Measurements from ENCODE around the gene GGA3.
A peak's percentile ranks its signal among the peaks of the same experiment; 100 is the strongest.

GGA3 gene

GRCh38 chr17:75261336-75262111 is at the start of gene GGA3, which contains the start of gene MRPS7:
TSS of gene GGA3 (minus strand) at chr17:75261606. CDS start at chr17:75261587, 19 bp downstream.
TSS of gene MRPS7 (plus strand) at chr17:75261879. CDS start at chr17:75261901, 22 bp downstream.
- TF ChIP-seq CTCF (IDR thresholded peaks at IDR 0.05) (no peak), ZFX (IDR thresholded peaks at IDR 0.05; ENCODE audit: borderline replicate concordance) (no peak)
- peak within 1 kb of the TSS; percentile 93 for H3K27ac ChIP-seq

- H3K27ac ChIP-seq: peak overlapping the region; percentile 66
- TF ChIP-seq CTCF (IDR thresholded peaks at IDR 0.05) (no peak), ZFX (IDR thresholded peaks at IDR 0.05; ENCODE audit: borderline replicate concordance) (no peak)
Measured at GRCh38 chr17:75308732-75309629, 47.6 kb upstream of the GGA3 start.

GRCh38 chr17:75307957-75308731 is 46.7 kb upstream of the GGA3 start:
- peak overlapping the region; percentile 66 for H3K27ac ChIP-seq
- TF ChIP-seq CTCF (IDR thresholded peaks at IDR 0.05) (no peak), ZFX (IDR thresholded peaks at IDR 0.05; ENCODE audit: borderline replicate concordance) (no peak)

GRCh38 chr17:75301502-75302206 is 40.2 kb upstream of the GGA3 start:
- TF ChIP-seq ZFX (IDR thresholded peaks at IDR 0.05; ENCODE audit: borderline replicate concordance) (no peak), CTCF (IDR thresholded peaks at IDR 0.05) (no peak)
- no peak overlapping the region for H3K27ac ChIP-seq

GRCh38 chr17:75301049-75301448 is 39.6 kb upstream of the GGA3 start:
- TF ChIP-seq ZFX (IDR thresholded peaks at IDR 0.05; ENCODE audit: borderline replicate concordance) (no peak), CTCF (IDR thresholded peaks at IDR 0.05) (no peak)
- H3K27ac ChIP-seq: no peak overlapping the region

GRCh38 chr17:75300280-75300679 is 38.9 kb upstream of the GGA3 start:
- no peak overlapping the region for H3K27ac ChIP-seq
- TF ChIP-seq ZFX (IDR thresholded peaks at IDR 0.05; ENCODE audit: borderline replicate concordance) (no peak), CTCF (IDR thresholded peaks at IDR 0.05) (no peak)
